Endometrial microvascular endothelial cells (primary cell): ENCODE results near the gene CLDN6. TPM values are rescaled to one million over a fixed set of nuclear protein-coding genes. Genes with fewer than 3 reads are reported as not detected.

ENCODE experiments used
- in situ Hi-C: cut with HindIII; loops from 2 replicates; pipeline ENCODE4 v1.10.0; 2017; ENCODE audit warnings: low sequenced_read_pairs, low pct_unique_long_range_greater_than_20kb; ENCODE audit errors: inconsistent ontology term
- total RNA-seq: library from RNA; depleted of rRNA; stranded (reverse); fragments of >200 nt; gene quantifications from one replicate; pipeline ENCODE4 v1.2.3, GENCODE V29; 2015; ENCODE audit errors: inconsistent ontology term

CLDN6 gene
- total RNA-seq, 1 donor from 2014 or later = not detected

DNA sequence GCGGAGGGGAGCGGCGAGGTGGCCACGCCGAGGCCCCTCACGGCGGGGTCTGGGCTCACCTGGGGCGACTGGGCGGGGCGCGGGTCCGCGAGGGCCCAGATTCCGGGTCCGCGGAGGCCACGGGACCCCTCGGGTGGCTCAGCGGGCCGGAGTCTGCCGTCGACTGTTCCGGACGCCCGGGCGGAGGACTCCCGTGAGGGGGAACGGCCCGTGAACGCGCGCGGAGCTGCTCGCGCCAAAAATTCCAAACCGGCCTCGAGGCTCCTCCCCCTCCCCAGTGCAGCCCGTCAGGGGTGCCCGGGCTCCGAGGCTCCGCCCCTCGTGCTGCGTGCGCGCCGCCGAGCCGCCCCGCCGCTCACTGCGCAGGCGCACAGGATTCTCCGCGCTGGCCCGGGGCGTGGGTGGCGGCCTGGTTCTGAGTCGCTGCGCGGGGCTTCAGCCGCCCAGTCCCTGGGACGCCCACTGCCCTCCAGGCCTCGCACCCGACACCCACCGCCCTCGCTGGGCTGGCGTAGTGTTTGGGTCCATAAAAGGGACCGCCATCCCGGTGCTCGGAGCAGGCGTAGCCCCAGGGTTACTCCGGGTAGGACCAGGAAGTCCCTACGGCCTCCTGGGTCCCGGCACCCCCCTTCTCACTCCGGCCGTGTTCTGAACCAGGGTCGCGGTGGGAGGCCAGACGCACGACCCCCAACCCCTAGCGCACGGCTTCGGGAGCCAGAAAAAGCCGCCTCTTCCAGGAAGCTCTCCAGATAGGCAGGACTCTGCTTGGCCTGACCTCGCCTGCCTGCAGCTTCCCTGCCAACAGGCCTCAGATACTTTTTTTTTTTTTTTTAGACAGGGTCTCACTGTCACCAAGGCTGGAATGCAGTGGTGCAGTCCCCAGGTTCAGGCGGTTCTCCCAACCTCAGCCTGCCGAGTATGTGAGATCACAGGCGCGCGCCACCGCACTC lies 37.5 kb downstream of the CLDN6 start, which contains the start of gene PKMYT1:
Gene PKMYT1, minus strand, starts transcription at position 220 of the 950 bp plus-strand sequence. CDS start 789 bp downstream, outside the sequence.
- in situ Hi-C loops = no loop called here

DNA sequence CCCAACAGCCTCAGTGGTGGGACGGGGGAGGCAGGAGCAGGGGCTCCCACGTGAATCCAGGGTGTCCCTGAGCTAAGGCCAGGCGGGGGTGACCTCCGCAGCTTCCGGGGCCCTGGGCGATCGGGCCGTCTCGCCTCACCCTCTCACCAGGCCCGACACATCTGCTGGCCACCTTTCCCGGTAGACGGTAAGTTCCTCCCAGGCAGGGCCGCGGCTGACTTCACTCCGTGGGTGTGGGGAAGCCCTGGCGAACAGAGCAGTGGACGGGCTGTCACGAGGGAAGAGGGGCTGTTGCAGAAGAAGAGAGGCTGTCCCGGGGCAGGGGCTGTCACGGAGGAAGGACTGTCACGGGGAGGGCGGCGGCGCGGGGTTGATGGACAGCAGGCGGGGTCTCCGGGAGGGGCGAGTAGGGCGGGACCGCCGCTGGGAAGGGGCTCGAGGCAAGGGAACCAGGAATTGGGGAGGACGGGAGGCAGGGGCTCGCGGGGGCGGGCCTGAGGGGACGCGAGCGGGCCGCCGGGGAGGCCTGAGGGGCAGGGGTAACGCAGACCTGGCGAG lies 38.2 kb downstream of the CLDN6 start:
- in situ Hi-C loops = no loop called here

DNA sequence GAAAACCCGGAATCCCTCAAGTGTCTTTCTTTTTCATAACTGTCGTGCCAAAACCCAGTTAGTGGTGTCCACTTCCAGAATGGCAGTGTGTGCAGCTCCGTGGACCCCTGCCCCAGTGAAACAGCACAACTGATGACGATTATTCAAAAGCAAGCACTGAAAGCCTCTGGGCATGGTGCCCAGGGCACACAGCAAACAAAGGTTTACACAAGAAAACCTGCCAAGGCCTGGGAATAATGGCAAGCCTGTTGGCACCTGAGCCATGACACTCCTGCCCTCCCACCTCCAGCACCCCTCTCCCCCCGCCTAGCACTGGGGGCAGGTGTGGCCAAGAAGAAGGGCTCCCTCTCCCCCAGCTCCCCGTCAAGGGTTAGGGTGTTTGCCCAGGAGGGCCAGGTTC lies 40.5 kb downstream of the CLDN6 start:
- in situ Hi-C loops = no loop called here

DNA sequence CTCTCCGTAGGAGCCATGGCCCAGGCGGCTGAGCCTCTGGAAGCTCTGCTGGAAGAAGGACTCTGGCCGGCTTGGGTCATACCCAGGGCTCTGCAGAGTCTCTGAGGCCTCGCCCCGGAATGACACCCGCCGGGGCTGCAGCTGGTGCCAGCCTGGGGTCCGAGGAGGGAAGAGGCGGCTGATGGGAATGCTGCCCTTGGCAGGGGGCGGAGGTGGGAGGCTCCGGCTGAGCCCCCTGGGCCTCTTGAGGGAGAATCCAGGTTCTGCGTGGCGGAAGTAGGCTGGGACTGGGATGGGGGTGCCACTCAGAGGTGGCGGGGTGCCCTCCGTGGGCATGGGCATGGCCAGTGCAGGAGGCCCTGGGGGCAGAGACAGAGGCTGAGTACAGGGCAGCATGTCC lies 41.3 kb downstream of the CLDN6 start:
- in situ Hi-C loops = no loop called here

DNA sequence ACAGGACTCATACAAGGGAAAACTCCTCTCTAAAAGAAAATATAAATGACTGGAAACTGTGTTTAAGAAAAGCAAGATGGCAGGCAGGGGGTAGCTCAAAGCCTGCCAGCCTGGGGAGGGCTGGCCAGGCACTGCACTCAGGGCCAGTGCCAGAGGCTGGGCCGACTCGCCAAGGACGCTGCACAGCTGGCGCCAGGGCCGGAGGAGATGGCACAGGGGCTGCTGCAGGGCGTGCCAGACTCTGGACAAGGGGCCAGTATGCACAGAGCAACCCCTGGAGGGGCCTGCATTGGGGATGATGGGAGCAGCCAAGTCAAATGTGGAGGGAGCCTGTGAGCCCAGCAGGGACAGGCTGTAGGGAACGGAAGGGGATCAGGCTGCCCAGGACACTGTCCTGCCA lies 41.8 kb downstream of the CLDN6 start:
- in situ Hi-C loops = no loop called here

DNA sequence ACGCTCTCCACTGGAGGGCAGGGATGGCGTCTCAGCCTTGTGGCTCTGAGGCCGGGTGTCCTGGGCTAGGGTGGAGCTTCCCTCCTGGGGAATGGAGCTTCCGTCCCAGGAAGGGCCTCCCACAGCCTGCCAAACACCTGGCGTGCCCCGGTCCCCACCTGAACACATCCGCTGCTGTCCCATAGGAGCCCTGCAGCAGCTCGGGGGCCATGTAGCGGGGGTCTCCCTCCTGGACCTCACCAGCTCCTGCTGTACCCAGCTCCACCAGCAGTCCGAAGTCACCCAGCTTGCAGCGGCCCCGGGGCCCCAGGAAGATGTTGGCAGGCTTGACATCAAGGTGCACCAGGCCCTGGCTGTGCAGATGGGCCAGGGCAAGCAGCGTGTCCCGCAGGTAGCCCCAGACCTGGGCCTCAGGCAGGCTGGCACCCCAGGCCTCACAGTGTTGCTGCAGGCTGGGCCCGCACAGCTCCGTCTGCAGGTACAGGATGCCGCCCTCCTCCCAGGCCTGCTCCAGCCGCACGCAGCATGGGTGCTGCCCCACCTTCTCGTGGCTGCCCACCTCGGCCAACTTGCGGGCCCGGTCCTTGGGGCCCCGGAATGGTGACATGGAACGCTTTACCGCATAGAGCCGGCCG lies 42.7 kb downstream of the CLDN6 start:
- in situ Hi-C loops = no loop called here

DNA sequence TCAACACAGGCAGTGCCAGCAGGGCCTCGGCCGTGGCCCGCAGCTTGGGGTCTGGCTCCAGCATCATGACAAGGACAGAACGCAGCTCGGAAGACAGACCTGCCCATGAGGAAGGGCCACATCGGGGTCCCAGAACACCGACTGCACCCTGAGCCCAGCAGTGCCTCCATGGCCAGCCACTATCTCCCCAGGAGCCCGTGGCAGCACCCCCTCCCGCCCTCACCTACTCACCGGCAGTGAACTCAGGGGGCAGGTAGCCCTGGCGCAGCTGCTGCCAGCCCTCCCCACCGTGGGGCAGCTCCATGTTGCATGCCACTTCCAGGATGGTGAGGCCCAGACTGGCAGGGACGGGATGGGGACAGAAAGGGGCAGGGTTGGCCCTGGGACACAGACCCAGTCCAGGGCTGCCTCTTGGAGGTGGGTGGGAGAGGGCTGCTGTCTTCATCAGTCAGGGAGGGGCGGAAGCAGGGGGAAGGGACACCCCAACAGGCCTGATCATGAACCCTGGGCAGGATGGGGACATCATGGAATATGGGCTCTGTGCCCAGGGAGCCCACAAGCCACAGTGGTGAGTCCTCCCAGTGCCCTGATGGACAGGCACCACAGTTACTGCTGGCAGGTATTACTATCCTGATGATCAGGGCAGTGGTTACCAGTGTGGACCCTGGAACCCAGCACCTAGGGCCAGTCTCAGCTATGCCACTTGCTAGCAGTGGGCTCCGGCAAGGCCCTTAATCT lies 43.5 kb downstream of the CLDN6 start:
- in situ Hi-C loops = no loop called here

DNA sequence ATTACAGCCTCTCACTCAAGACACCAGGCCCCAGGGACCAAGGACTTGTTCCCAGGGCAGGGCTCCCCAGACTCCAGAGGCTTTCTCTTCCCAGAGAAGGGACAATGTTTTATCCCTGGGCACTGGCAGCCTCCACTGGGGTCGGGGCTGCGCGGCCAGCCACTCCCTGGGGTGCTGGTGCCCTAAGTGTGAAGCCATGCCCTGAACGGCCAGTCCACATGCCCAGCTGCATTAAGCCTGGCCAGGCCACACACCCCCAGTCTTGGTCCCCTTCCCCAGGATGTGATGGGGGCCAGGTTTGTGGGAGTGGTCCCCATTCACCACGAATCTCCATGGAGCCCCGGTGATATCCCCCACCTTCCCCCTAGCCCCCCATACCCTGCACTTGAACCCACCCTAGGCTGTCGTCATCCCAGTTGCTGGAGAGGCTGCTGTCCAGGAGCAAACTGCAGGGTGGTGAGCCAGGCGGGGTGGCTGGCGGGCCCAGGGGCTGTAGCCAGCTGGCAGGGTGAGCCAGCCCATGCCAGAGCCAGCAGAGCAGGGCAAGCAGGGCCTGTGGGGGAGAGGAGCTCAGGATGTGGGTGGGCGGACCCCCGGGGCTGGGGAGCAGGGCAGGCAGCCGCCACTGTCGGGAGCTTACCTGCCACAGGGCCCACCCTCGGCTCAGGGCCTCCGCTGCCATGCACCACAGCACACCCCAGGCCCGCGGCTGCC lies 44.2 kb downstream of the CLDN6 start:
- in situ Hi-C loops = no loop called here

DNA sequence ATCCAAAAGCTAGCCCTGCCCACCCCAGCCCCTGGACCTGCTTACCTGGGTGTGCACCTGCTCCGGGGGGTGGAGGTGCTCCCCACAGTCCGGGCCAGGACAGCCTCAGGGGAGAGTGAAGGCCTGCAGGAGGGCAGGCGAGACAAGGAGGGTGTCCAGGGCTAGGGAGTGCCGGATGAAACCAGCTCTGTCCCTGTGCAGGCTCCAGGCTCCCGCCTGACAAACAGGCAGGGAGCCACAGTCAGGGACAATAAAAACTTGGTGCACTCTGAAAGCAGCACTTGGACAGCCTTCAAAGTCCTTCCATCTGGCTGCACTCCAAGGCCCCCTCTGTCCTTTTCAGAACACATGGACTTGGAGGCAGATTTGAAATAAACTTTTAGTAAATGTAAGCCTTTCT lies 44.9 kb downstream of the CLDN6 start:
- in situ Hi-C loops = no loop called here

DNA sequence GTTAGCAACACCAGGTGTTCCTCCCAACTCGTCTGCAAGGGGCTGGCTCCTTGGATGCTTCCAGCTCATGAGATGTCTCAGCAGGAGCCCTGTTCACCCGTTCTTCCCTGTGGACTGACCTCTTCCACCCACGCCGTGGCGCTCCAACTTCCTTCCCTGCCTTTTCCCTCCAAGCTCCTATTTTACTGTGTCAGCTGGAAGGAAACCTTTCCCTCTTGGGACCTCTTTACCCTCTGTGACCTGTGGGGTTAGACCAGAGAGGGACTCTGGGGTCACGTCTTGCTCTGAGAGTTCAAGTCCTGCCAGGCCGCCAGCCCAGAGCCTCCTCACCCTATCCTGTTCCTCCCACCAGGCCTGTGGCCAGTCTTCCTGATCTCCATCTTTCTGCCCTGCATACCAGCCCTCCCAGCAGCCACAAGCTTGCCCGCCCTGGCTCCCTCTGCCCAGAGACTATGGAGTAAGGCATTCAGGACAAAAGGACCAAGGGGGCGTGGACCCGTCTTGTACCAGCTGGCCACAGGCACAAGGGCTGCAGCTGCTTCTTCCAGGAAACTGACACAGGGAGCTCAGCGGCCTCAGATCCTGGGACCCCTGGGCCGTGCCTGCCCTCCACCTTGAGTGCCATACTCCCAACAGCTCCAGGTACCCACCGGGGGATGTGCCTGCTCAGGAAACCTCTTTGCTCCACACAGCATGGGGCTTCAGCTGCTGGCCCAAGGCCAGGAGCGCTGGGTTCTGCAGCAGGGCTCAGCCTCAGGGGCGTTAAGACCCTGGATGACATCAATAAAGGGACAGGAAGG lies 45.8 kb downstream of the CLDN6 start:
- in situ Hi-C loops = no loop called here

DNA sequence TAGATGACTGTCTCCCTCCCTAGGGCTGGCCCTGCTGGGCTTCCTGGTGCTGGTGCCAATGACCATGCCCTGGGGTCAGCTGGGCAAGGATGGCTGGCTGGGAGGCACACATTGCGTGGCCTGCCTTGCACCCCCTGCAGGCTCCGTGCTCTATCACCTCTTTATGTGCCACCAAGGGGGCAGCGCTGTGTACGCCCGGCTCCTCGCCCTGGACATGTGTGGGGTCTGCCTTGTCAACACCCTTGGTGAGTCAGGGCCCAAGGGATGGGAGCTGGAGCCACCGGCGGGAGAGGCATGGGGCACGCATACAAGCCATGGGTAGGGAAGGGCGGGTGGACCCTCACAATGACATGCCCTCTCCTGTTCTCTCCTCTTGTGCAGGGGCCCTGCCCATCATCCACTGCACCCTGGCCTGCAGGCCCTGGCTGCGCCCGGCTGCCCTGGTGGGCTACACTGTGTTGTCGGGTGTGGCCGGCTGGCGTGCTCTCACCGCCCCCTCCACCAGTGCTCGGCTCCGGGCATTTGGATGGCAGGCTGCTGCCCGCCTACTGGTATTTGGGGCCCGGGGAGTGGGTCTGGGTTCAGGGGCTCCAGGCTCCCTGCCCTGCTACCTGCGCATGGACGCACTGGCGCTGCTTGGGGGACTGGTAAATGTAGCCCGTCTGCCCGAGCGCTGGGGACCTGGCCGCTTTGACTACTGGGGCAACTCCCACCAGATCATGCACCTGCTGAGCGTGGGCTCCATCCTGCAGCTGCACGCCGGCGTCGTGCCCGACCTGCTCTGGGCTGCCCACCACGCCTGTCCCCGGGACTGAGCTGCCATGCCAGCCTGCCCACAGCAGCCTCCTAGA lies 46.6 kb downstream of the CLDN6 start:
- in situ Hi-C loops = no loop called here

DNA sequence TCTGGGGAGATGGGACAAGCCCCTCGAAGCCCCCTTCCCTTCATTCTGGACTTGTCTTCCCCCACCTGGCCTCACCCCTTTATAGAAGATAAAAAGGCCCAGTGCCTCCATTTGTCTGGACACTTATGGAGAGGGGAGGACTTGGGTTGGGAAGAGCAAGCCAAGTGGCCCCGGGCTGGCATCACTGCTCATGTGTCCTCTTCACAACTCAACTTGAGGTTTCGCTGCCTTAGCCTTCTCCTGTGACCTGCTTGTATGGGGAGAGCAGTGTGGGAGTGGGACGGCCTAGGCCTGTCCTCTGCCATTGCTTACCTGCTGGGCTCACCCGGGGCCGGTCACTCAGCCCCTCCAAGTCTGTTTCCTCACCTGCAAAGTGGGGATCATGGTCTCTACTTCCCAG lies 47.4 kb downstream of the CLDN6 start:
- in situ Hi-C loops = no loop called here

DNA sequence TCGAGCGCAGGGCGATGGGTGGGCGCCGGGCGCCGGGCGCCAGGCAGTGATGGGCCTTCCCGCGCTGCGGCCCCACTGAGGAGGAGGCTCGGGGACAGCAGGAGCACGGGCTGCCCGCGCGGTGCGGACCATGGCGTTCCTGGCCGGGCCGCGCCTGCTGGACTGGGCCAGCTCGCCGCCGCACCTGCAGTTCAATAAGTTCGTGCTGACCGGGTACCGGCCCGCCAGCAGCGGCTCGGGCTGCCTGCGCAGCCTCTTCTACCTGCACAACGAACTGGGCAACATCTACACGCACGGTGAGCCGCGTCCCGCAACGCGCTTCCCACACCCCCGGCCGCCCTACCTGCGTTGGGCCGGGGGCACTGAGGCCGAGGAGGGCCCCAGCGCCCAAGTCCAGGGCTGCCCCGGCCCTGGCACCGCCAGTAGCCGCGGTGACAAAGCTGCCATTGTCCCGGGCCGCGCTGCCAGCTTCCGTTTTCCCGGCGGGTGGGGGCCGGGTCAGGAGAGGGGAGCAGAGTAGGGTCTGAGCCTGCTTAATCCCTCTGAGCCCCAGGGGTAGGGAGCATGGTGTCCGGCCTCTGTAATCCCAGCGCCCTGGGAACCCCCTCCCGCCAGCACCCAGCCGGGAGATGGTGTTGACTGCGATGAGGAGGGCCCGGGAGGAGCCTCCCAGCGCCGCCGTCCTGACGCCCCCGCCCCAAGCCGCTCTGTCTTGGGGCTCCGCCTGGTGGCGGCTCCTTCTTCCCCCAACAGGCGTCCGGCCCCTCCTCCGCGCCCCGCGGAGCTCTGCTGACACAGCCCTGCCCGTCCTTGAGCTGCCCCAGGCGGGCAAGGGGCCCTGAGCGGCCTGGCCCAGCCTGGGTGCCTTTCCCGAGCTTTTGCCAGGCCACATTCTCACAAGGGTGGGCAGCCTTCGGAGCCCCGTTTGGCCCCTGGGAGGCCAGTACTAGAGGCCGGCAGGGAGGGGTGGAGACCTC lies 48.1 kb downstream of the CLDN6 start:
- in situ Hi-C loops = no loop called here

DNA sequence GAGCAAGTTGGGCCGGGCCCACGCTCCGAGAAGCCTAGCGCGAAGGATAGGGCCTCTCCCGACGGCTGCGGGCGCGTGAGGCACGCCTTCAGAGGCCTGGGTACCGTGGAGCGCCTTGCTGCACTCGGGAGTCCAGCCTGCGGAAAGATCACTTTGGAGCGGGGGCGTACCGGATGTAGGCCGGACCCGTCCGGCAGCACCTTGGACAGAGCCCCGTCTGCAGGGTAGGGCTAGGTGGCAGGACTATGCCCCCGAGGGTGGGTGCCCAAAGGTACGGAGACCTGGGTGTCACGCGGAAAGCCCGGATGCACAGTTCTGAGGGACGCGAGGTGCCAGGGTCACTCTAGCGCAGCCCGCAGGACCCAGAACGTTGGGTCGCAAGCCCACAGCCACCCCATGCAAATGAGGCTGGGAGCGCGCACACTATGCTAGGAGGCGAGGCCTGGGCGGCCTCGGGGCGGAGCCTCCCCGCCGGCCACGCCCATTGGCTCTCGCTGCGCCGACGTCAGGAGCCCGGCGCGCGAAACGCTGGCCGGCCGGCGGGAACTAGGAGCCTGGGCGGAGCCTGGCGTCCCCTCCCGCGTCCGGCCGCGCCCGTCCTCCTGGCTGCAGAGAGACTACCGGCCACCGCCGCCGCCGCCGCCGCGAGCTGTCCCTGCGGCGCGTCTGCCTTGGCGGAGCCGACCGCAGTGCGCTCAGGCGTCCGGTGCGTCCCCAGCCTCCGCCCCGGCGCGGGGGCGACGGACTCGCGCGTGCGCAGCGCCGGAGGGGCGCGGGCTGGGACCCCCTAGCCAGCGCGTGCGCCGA lies 49.0 kb downstream of the CLDN6 start, which contains the start of gene PAQR4:
Gene PAQR4, plus strand, starts transcription at position 611 of the 807 bp plus-strand sequence. CDS start 327 bp downstream, outside the sequence.
- in situ Hi-C loops = no loop called here

DNA sequence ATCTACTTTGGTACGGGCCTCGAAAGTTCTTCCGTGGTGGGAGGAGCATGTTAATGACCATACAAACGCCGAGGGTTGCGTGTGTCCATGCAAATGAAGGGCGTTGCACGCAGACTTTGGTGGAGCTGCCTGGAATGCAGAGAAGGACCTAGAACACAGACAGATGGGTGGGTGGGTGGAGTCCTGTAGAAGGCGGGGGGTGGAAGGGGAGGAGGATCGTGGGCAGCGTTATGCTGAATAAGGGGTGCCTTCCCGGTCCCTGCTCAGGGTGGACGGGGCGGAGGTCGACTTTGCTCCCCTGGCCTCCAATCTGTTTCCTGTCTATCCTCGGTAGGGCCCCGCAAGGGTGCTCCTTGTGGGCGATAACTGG lies 49.6 kb downstream of the CLDN6 start:
- in situ Hi-C loops = no loop called here
